OCI-LY7 (cell line): ENCODE measurements around the gene TET3.

Experiments used
- EZH2phosphoT487 ChIP-seq: fragments of 200-600 bp; sonication (generic); IDR thresholded peaks from 2 replicates; pipeline ENCODE4 v1.6.1; 2018; ENCODE audit warnings: low read depth, borderline replicate concordance, mild to moderate bottlenecking, mixed run types, antibody characterized with exemption, low read length, moderate library complexity, mixed read lengths
- TF ChIP-seq, protein P1 (sequence below): fragments of 200-600 bp; sonication (generic); conservative IDR thresholded peaks from 2 replicates; pipeline ENCODE4 v1.5.1; 2014; ENCODE audit warnings: mild to moderate bottlenecking, antibody characterized with exemption, low read length, moderate library complexity, mixed read lengths

DNA sequence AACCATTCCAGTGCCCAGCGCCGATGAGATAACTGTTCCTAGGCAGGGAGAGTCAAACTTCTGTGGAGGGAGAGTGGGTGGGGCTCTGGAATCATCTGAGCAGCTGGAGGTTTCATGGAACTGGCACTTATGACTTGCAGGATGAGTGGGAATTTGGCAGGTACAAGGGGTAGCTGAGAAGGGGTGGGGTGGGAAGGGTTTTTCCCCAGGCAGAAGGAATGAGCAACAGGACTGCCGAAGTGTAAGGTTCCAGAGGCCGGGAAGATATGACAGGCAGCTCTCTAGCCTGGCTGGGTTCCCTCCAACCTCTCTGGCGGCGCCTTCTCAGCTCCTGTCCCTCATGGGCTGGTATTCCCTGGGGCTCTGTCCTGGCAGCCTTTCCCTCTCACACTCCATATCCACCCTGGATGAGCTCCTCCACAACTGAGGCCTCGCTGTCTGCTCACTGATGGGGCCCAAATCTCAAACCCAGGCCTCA is 2.5 kb upstream of the TET3 start:
- TF ChIP-seq, protein P1, sequence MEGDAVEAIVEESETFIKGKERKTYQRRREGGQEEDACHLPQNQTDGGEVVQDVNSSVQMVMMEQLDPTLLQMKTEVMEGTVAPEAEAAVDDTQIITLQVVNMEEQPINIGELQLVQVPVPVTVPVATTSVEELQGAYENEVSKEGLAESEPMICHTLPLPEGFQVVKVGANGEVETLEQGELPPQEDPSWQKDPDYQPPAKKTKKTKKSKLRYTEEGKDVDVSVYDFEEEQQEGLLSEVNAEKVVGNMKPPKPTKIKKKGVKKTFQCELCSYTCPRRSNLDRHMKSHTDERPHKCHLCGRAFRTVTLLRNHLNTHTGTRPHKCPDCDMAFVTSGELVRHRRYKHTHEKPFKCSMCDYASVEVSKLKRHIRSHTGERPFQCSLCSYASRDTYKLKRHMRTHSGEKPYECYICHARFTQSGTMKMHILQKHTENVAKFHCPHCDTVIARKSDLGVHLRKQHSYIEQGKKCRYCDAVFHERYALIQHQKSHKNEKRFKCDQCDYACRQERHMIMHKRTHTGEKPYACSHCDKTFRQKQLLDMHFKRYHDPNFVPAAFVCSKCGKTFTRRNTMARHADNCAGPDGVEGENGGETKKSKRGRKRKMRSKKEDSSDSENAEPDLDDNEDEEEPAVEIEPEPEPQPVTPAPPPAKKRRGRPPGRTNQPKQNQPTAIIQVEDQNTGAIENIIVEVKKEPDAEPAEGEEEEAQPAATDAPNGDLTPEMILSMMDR = no peak
- TF ChIP-seq EZH2phosphoT487 = no peak
